Measurements from ENCODE around the gene KASH5.
A peak's percentile ranks its signal among the peaks of the same experiment; 100 is the strongest.

The KASH5 gene

DNA sequence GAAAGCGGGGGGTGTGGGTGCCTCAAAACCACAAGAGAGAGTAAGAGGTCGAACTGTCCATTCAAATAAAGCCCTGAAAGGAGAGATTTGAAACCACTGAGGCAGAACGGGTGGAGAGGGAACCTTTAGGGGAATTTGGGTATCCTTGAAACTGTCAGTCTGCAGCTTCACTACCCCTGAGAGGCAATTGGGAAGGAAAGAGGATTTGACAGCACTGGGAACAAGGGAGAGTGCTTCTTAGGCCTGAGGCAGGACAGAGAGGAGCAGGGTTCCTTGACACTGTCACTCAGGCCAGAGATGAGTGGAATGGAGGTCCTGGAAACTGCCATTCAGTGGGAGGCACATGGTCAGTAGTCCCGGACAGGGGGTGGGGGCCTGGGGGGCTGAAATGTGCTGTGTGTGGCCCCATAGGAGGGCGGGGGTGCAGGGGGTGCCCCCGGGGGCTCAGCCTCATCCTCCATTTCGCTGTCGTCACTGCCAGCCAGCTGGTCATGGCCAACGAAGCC, 42.2 kb downstream of the KASH5 start:
- Histone ChIP-seq H2AK5ac (ENCODE audit: low read length) (no peak overlapping the region), H2BK12ac (ENCODE audit: low read length) (no peak overlapping the region), H2BK120ac (ENCODE audit: insufficient read depth, low read length, poor library complexity) (no peak overlapping the region), H3K79me2 (ENCODE audit: control insufficient read depth, insufficient read depth, low read length, poor library complexity) (no peaks in the 10 kb centered on the region), H3K14ac (ENCODE audit: low read length) (no peak overlapping the region), H3K4me1 (ENCODE audit: control insufficient read depth in 1 of 2, insufficient read depth in 2 of 2, low read length in 2 of 2) (peaks cover 0 to 3% of the 10 kb centered on the region in 2 experiments), H2AFZ (ENCODE audit: insufficient read depth, low read length, poor library complexity) (no peak overlapping the region), H4K91ac (ENCODE audit: low read depth, low read length) (no peak overlapping the region), H3K4ac (ENCODE audit: low read depth, low read length) (no peak overlapping the region), H4K8ac (ENCODE audit: low read depth, low read length) (no peak overlapping the region), H4K12ac (ENCODE audit: low read depth, low read length) (no peak overlapping the region), H3K27ac (ENCODE audit: low read depth, low read length) (no peak overlapping the region), H3K18ac (ENCODE audit: low read length) (no peak overlapping the region), H3K23ac (ENCODE audit: low read length) (no peak overlapping the region), H3K27me3 (ENCODE audit: insufficient read depth, low read length) (peaks cover 42% of the 10 kb centered on the region), H3K9me3 (ENCODE audit: insufficient read depth, low read depth, low read length) (peaks cover 17% of the 10 kb centered on the region), H3K9ac (ENCODE audit: low read length) (no peak overlapping the region), H3K79me1 (ENCODE audit: low read length) (no peaks in the 10 kb centered on the region), H2BK5ac (ENCODE audit: low read depth, low read length, poor library complexity) (no peak overlapping the region), H3K36me3 (ENCODE audit: control insufficient read depth in 1 of 2, insufficient read depth in 2 of 2, low read length in 2 of 2) (no peaks in the 10 kb centered on the region), H3K4me2 (ENCODE audit: low read length) (no peak overlapping the region), H3K4me3 (ENCODE audit: low read depth, low read length) (no peak overlapping the region)
- DNase-seq: no peak
- no CpG with 5 or more reads among the region's 9 CpGs for WGBS (ENCODE audit: extremely low coverage, insufficient coverage, insufficient read length)

DNA sequence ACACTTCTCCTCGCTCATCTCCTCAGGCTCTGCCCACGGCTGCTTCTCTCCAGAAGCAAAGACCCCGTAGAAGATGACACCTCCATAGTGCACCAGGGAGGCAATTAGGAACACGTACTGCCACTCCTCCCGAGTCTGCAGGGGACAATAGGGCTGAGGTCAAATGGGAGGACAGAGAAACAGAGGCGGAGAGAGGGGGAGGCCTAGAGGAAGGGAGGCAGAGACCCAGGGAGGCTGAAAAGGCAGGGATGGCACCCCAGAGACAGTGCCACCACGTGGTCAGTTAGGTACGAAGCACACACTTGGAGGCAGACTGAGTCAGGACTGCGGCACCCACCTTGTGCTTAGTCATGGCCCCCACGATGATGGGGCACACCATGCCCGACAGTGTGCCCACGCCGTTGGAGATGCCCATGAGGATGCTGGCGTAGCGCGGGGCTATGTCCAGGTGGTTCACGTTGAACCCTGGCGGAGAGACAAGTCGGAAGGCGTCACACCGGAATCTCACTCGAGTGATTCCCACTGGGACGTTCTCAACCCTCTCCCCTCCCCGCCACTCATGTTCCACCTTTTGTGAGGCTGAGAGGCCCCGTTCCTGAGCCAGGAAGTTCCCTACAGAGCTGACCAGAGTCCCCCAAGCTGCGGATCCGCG, 42.8 kb downstream of the KASH5 start:
- H3K36me3 ChIP-seq (ENCODE audit: control insufficient read depth in 1 of 2, insufficient read depth in 2 of 2, low read length in 2 of 2): no peaks in the 10 kb centered on the region
- H2BK12ac ChIP-seq (ENCODE audit: low read length): no peak overlapping the region
- H3K4me1 ChIP-seq (ENCODE audit: control insufficient read depth in 1 of 2, insufficient read depth in 2 of 2, low read length in 2 of 2): peaks cover 0 to 3% of the 10 kb centered on the region in 2 experiments
- no peak overlapping the region for H2AFZ ChIP-seq (ENCODE audit: insufficient read depth, low read length, poor library complexity)
- no peak overlapping the region for H4K12ac ChIP-seq (ENCODE audit: low read depth, low read length)
- no CpG with 5 or more reads among the region's 28 CpGs for WGBS (ENCODE audit: extremely low coverage, insufficient coverage, insufficient read length)
- H4K8ac ChIP-seq (ENCODE audit: low read depth, low read length): no peak overlapping the region
- no peak for DNase-seq
- no peaks in the 10 kb centered on the region for H3K79me1 ChIP-seq (ENCODE audit: low read length)
- no peak overlapping the region for H2AK5ac ChIP-seq (ENCODE audit: low read length)
- H3K14ac ChIP-seq (ENCODE audit: low read length): no peak overlapping the region
- H3K27me3 ChIP-seq (ENCODE audit: insufficient read depth, low read length): peaks cover 36% of the 10 kb centered on the region
- peak overlapping the region; percentile 45 for H3K4me3 ChIP-seq (ENCODE audit: low read depth, low read length)
- no peak overlapping the region for H3K4ac ChIP-seq (ENCODE audit: low read depth, low read length)
- no peak overlapping the region for H3K23ac ChIP-seq (ENCODE audit: low read length)
- H3K4me2 ChIP-seq (ENCODE audit: low read length): no peak overlapping the region
- no peak overlapping the region for H3K27ac ChIP-seq (ENCODE audit: low read depth, low read length)
- no peak overlapping the region for H2BK120ac ChIP-seq (ENCODE audit: insufficient read depth, low read length, poor library complexity)
- H2BK5ac ChIP-seq (ENCODE audit: low read depth, low read length, poor library complexity): no peak overlapping the region
- no peak overlapping the region for H3K9ac ChIP-seq (ENCODE audit: low read length)
- H3K79me2 ChIP-seq (ENCODE audit: control insufficient read depth, insufficient read depth, low read length, poor library complexity): no peaks in the 10 kb centered on the region
- H3K9me3 ChIP-seq (ENCODE audit: insufficient read depth, low read depth, low read length): peaks cover 19% of the 10 kb centered on the region
- no peak overlapping the region for H4K91ac ChIP-seq (ENCODE audit: low read depth, low read length)
- H3K18ac ChIP-seq (ENCODE audit: low read length): no peak overlapping the region

DNA sequence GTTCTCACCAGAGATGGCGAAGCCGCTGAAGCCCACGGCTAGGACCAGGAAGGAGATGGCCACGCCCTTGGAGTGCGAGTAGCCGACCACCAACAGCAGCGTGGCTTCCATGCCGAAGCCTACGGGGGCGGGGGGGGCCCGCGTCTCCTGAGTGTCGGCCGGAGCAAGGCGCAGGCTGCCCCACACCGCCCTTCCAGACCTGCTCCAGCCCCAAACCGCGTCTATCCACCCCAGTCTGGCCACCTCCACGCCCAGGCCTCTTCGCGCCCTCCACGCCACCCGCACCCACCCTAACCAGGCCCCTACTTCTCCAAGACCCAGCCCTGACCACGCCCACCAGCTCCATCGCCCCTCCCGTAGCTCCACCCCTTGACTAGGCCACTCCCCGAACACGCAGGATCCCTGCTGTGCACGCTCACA, 43.3 kb downstream of the KASH5 start:
- Histone ChIP-seq H3K27ac (ENCODE audit: low read depth, low read length) (no peak overlapping the region), H3K4me1 (ENCODE audit: control insufficient read depth in 1 of 2, insufficient read depth in 2 of 2, low read length in 2 of 2) (peaks cover 0 to 4% of the 10 kb centered on the region in 2 experiments), H3K4me2 (ENCODE audit: low read length) (no peak overlapping the region), H2BK5ac (ENCODE audit: low read depth, low read length, poor library complexity) (no peak overlapping the region), H3K18ac (ENCODE audit: low read length) (no peak overlapping the region), H3K79me2 (ENCODE audit: control insufficient read depth, insufficient read depth, low read length, poor library complexity) (no peaks in the 10 kb centered on the region), H3K27me3 (ENCODE audit: insufficient read depth, low read length) (peaks cover 33% of the 10 kb centered on the region), H2AFZ (ENCODE audit: insufficient read depth, low read length, poor library complexity) (no peak overlapping the region), H2AK5ac (ENCODE audit: low read length) (no peak overlapping the region), H4K91ac (ENCODE audit: low read depth, low read length) (no peak overlapping the region), H4K8ac (ENCODE audit: low read depth, low read length) (no peak overlapping the region), H3K23ac (ENCODE audit: low read length) (no peak overlapping the region), H2BK120ac (ENCODE audit: insufficient read depth, low read length, poor library complexity) (no peak overlapping the region), H3K9ac (ENCODE audit: low read length) (no peak overlapping the region), H3K9me3 (ENCODE audit: insufficient read depth, low read depth, low read length) (peaks cover 22% of the 10 kb centered on the region), H3K79me1 (ENCODE audit: low read length) (no peaks in the 10 kb centered on the region), H4K12ac (ENCODE audit: low read depth, low read length) (no peak overlapping the region), H3K36me3 (ENCODE audit: control insufficient read depth in 1 of 2, insufficient read depth in 2 of 2, low read length in 2 of 2) (no peaks in the 10 kb centered on the region), H2BK12ac (ENCODE audit: low read length) (no peak overlapping the region), H3K4me3 (ENCODE audit: low read depth, low read length) (peak overlapping the region; percentile 45), H3K4ac (ENCODE audit: low read depth, low read length) (no peak overlapping the region), H3K14ac (ENCODE audit: low read length) (no peak overlapping the region)
- DNase-seq: no peak
- WGBS (ENCODE audit: extremely low coverage, insufficient coverage, insufficient read length): no CpG with 5 or more reads among the region's 29 CpGs

DNA sequence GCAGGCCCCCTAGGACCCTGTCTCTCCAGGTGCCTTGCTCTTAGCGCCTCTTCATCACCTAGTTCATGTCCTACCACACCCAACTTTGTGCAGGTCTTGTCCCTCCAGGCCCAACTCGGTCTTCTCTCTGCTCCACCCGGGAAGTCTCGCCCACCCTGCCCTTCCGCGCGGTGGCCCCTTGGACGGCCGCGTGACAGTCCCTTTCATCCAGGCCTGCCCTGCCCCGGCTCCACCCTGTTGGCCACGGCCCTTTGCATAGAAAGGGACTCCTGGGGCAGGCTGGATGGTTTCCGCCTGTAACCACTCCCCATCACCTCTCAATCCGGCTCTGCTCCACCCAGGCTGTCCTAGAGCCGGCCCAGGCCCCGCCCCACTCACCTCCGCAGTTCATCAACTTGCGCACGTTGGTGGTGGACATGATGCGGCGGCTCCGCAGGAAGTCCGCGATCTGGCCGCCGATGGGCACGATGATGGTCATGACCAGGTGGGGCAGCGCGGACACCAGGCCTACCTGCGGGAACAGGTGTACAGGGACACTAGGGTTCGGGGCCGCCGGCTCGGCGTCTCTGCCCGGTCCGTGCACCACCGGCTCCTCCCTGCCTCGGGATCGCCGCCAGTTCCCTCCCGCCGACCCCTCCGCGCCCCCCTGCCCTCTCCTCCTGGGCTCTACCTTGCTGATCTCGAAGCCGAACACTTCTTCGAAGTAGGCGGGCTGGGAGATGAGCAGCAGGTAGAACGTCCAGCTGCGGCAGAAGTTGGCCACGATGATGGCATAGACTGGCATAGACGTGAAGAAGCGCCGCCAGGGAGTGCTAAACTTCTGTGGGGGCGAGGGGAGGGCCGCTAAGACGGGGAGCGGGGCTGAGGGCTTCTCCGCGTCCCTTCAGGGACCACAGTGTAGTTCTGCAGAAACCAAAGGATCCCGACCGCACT, 44.4 kb downstream of the KASH5 start:
- Histone ChIP-seq H2AK5ac (ENCODE audit: low read length) (no peak overlapping the region), H3K14ac (ENCODE audit: low read length) (no peak overlapping the region), H3K36me3 (ENCODE audit: control insufficient read depth in 1 of 2, insufficient read depth in 2 of 2, low read length in 2 of 2) (no peaks in the 10 kb centered on the region), H2BK5ac (ENCODE audit: low read depth, low read length, poor library complexity) (no peak overlapping the region), H3K79me1 (ENCODE audit: low read length) (no peaks in the 10 kb centered on the region), H2BK12ac (ENCODE audit: low read length) (no peak overlapping the region), H3K79me2 (ENCODE audit: control insufficient read depth, insufficient read depth, low read length, poor library complexity) (no peaks in the 10 kb centered on the region), H3K9ac (ENCODE audit: low read length) (no peak overlapping the region), H4K91ac (ENCODE audit: low read depth, low read length) (no peak overlapping the region), H3K4me2 (ENCODE audit: low read length) (no peak overlapping the region), H3K18ac (ENCODE audit: low read length) (no peak overlapping the region), H3K27ac (ENCODE audit: low read depth, low read length) (no peak overlapping the region), H2AFZ (ENCODE audit: insufficient read depth, low read length, poor library complexity) (no peak overlapping the region), H3K4ac (ENCODE audit: low read depth, low read length) (no peak overlapping the region), H3K23ac (ENCODE audit: low read length) (no peak overlapping the region), H4K8ac (ENCODE audit: low read depth, low read length) (no peak overlapping the region), H3K9me3 (ENCODE audit: insufficient read depth, low read depth, low read length) (peaks cover 25% of the 10 kb centered on the region), H3K4me3 (ENCODE audit: low read depth, low read length) (no peak overlapping the region), H4K12ac (ENCODE audit: low read depth, low read length) (no peak overlapping the region), H2BK120ac (ENCODE audit: insufficient read depth, low read length, poor library complexity) (no peak overlapping the region), H3K27me3 (ENCODE audit: insufficient read depth, low read length) (peaks cover 31% of the 10 kb centered on the region), H3K4me1 (ENCODE audit: control insufficient read depth in 1 of 2, insufficient read depth in 2 of 2, low read length in 2 of 2) (peaks cover 3 to 6% of the 10 kb centered on the region in 2 experiments)
- no CpG with 5 or more reads among the region's 63 CpGs for WGBS (ENCODE audit: extremely low coverage, insufficient coverage, insufficient read length)
- DNase-seq: no peak

All from trophoblast cell (in vitro differentiated cells and primary cell).